Endometrial microvascular endothelial cells (primary cell): ENCODE results near the gene SMAD2. TPM values are rescaled to one million over a fixed set of nuclear protein-coding genes. Genes with fewer than 3 reads are reported as not detected.
"Not testable (repeated sequence)": the region's sequence is repeated elsewhere in the genome, so short reads cannot be mapped to it uniquely, and the experiment has no call there.

Experiments
- in situ Hi-C: cut with HindIII; loops from 2 replicates; pipeline ENCODE4 v1.10.0; 2017; ENCODE audit warnings: low sequenced_read_pairs, low pct_unique_long_range_greater_than_20kb; ENCODE audit errors: inconsistent ontology term
- total RNA-seq: library from RNA; depleted of rRNA; stranded (reverse); fragments of >200 nt; gene quantifications from one replicate; pipeline ENCODE4 v1.2.3, GENCODE V29; 2015; ENCODE audit errors: inconsistent ontology term

The SMAD2 gene
- total RNA-seq = 121 TPM

GRCh38 chr18:47930199-47930930 lies at the start of gene SMAD2:
Gene SMAD2, minus strand, starts transcription at chr18:47930659. Its CDS starts 33,903 bp downstream, at chr18:47896756.
- in situ Hi-C loops = no loop called here

- in situ Hi-C loops = no loop called here
These were observed 49.2 kb upstream of the SMAD2 start for GRCh38 chr18:47979611-47980200.

- in situ Hi-C loops = no loop called here
These were observed 48.1 kb upstream of the SMAD2 start for GRCh38 chr18:47978603-47979002.

- in situ Hi-C loops = no loop called here
These were observed 47.7 kb upstream of the SMAD2 start for GRCh38 chr18:47978141-47978540.

GRCh38 chr18:47975701-47976100 lies 45.2 kb upstream of the SMAD2 start:
- in situ Hi-C loops = no loop called here

- in situ Hi-C loops = no loop called here
These were observed 44.6 kb upstream of the SMAD2 start for GRCh38 chr18:47975105-47975504.

- in situ Hi-C loops = no loop called here
These were observed 40.4 kb upstream of the SMAD2 start for GRCh38 chr18:47970664-47971531.

GRCh38 chr18:47969816-47970215 lies 39.4 kb upstream of the SMAD2 start:
- in situ Hi-C loops = no loop called here

GRCh38 chr18:47968721-47969120 lies 38.3 kb upstream of the SMAD2 start:
- in situ Hi-C loops = no loop called here

- in situ Hi-C loops = no loop called here
These were observed 37.7 kb upstream of the SMAD2 start for GRCh38 chr18:47968006-47968676.

GRCh38 chr18:47964053-47964452 lies 33.6 kb upstream of the SMAD2 start:
- in situ Hi-C loops = no loop called here

GRCh38 chr18:47961003-47961402 lies 30.5 kb upstream of the SMAD2 start:
- in situ Hi-C loops = not testable (repeated sequence)

GRCh38 chr18:47953471-47953931 lies 23.0 kb upstream of the SMAD2 start:
- in situ Hi-C loops = no loop called here

GRCh38 chr18:47950511-47950910 lies 20.1 kb upstream of the SMAD2 start:
- in situ Hi-C loops = no loop called here

- in situ Hi-C loops = no loop called here
These were observed 18.7 kb upstream of the SMAD2 start for GRCh38 chr18:47949202-47949601.

- in situ Hi-C loops = no loop called here
These were observed 16.4 kb upstream of the SMAD2 start for GRCh38 chr18:47946889-47947288.

- in situ Hi-C loops = no loop called here
These were observed 14.8 kb upstream of the SMAD2 start for GRCh38 chr18:47944972-47945852.

GRCh38 chr18:47936952-47937351 lies 6.5 kb upstream of the SMAD2 start:
- in situ Hi-C loops = no loop called here
